KBM-7 (cell line): ENCODE results near the gene STK36.

Experiments used
- DNase-seq: peaks from one replicate; pipeline ENCODE4 v3.0.0-alpha.2; 2015
- in situ Hi-C: fragments of 300-500 bp; cut with MboI; formaldehyde crosslinking; loops from 2 replicates; pipeline ENCODE4 v1.14.3; 2020; ENCODE audit warnings: low sequenced_read_pairs, low pct_unique_long_range_greater_than_20kb, mixed read lengths

The STK36 gene

DNA sequence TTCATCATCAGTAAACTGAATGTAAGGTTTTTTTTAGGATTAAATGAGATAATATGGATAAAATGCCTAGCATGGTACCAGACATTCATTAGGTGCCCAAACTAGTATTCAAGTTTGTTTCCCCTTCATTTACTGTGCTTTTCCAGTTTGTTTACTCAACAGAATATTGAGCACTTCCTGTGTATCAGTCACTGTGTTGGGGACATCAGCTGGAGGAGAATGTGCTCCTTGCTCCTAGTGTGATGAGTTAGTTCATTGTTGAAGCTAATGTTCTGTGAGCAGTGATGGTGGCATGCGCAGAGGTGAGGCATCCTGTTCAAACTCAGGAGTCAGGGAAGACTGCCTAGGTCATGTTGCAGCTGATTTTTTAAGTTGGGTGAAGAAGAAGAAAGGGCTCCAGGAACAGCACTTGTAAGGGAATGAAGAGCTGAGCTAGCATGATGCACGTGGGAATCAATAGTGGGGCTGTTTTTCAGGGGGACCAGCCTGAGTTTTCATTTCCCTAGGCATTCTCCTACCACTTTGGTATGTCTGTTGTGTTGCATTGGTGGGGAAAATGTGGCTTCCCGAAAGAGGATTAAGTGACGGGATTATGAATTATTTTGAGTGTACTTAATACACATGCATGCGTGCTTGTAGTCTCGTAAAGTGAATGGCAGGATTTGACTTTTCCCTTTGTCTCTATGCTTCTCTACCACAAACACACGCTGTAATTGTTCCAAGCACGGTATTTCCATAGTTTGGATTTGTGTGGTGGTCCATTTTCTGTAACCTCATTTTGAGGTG, 62.5 kb downstream of the STK36 start:
- in situ Hi-C loops, result no loop called here
- DNase-seq, result no peak

- in situ Hi-C loops, result no loop called here
- DNase-seq, result no peak
Observed at GRCh38 chr2:218736531-218736930, 64.6 kb downstream of the STK36 start.

- DNase-seq, result no peak
- in situ Hi-C loops, result no loop called here
Observed at GRCh38 chr2:218743068-218743467, 71.2 kb downstream of the STK36 start.

DNA sequence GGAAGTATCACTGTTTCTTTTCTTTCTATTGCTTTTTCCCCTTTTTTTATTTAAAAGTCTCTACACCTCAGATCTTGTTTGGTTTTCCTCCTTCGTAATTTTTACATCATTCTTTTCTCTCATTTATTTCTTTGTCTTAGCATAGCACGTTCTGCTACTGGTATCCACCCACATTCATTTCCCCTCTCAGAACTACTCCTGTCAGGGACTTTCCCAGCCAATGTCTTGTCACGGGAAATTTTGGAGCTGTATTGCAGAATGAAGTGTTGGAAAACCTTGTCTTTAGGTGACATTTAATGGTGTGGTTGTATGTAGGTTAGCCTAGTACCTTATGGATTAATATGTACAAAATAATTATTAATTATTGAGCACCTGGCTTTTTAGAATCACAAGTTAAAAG, 72.7 kb downstream of the STK36 start:
- in situ Hi-C loops, result no loop called here
- no peak for DNase-seq

DNA sequence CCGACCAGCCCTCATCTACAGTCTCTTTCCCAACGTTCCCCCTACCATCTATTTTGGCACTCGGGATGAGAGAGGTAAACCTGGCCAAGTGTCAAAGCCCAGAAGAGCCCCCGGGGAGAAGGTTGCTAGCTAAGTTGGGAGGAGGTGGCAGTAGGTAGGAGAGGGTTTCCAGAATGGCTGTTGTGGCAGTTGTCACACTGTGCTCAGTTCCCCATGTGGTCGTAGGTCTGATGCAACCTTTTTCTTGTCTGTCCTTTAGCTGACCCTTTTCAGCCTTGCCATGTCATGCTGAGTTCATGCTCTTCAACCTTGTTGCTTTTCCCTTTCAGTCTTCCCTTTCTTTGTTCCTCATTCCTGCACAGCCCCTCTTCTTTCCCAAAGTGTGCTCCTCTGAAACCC, 73.3 kb downstream of the STK36 start:
- in situ Hi-C loops, result no loop called here

GRCh38 chr2:218745559-218746469, 73.9 kb downstream of the STK36 start:
- no peak for DNase-seq
- in situ Hi-C loops, result no loop called here

More for the DNA sequence above, 73.3 kb downstream of the STK36 start:
- peak; percentile 45 for DNase-seq

DNA sequence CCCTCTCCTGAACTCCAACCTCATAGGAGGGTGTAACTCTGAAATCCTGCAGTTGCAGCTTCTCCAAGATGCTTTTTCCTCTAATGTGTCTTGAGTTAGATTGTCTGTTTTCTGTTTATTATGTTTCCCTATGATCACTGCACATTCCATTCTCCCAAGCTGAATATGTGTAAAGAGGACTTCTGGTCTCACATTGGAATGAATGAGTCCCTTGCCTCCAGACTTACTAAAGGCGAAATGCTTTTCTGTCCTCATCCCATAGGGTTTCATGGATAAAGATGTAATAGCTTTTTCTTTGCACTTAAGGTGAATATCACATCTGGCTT, 74.5 kb downstream of the STK36 start:
- in situ Hi-C loops, result no loop called here
- no peak for DNase-seq

DNA sequence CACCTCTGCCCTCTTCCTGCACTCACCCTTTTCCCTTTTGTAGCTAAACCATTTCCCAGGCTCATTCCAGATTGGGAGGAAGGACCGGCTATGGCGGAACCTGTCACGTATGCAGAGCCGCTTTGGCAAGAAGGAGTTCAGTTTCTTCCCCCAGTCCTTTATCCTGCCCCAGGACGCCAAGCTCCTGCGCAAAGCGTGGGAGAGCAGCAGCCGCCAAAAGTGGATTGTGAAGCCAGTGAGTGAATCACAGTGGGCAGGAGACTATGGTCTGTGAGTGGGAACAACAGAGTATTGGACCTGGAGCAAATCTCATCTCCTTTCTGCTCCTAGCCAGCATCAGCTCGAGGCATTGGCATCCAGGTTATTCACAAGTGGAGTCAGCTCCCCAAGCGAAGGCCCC, 75.1 kb downstream of the STK36 start:
- DNase-seq, result no peak
- in situ Hi-C loops, result no loop called here

GRCh38 chr2:218748741-218749441, 77.0 kb downstream of the STK36 start:
- no peak for DNase-seq
- in situ Hi-C loops, result no loop called here
